ENCODE measurements around the gene KANSL1L.

KANSL1L gene

GRCh38 chr2:209986415-209986814 lies 184.8 kb downstream of the KANSL1L start:
- no peak for DNase-seq

- no peak for DNase-seq
Observed at GRCh38 chr2:209985874-209986273, 185.3 kb downstream of the KANSL1L start.

- no peak for DNase-seq
Observed at GRCh38 chr2:209984291-209984690, 186.9 kb downstream of the KANSL1L start.

GRCh38 chr2:209977386-209978239 lies 193.6 kb downstream of the KANSL1L start:
- no peak for DNase-seq

GRCh38 chr2:209976698-209977385 lies 194.4 kb downstream of the KANSL1L start:
- no peak for DNase-seq

- no peak for DNase-seq
Observed at GRCh38 chr2:209974576-209974975, 196.6 kb downstream of the KANSL1L start.

- DNase-seq, result no peak
Observed at GRCh38 chr2:209973328-209973727, 197.9 kb downstream of the KANSL1L start.
